ENCODE data around the gene SPSB1.

The SPSB1 gene

DNA sequence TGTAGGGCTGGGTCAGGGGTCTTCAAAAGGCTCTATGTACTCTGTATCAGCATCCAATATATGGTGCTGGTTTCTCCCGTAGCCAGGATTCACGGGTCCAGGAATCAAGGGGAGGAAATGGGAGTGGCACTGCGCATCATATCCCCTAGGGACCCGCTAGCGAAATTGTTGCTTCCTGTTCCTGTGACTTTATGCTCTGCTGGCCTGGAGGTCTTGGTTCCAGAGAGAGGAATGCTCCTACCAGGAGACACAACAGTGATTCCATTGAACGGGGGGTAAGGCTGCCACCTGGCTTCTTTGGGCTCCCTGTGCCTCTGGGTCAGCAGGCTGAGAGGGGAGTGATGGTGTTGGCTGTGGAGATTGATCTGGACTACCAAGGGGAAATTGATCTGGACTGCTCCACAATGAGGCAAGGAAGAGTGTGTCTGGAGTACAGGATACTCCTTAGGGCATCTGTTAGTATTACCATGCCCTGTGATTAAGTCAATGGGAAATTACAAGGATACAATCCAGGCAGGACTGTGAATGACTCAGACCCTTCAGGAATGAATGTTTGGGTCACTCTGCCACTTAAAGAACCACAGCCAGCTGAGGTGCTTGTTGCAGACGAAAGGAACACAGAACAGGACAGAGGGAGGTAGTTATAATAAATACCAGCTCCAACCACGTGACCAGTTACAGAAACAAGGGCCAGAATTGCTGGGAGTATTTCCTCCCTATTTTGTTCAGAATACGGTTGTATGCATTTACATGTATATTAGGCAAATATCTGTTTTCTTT lies 10.2 kb downstream of the SPSB1 start (continued):
- TF ChIP-seq, protein P1, sequence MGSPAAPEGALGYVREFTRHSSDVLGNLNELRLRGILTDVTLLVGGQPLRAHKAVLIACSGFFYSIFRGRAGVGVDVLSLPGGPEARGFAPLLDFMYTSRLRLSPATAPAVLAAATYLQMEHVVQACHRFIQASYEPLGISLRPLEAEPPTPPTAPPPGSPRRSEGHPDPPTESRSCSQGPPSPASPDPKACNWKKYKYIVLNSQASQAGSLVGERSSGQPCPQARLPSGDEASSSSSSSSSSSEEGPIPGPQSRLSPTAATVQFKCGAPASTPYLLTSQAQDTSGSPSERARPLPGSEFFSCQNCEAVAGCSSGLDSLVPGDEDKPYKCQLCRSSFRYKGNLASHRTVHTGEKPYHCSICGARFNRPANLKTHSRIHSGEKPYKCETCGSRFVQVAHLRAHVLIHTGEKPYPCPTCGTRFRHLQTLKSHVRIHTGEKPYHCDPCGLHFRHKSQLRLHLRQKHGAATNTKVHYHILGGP (tag by site-specific recombination; IDR thresholded peaks at IDR 0.05): no peak
- no peak for TF ChIP-seq ZNF114 (tag by site-specific recombination; IDR thresholded peaks at IDR 0.05)
- peak; percentile 53; the same call in 1 of the 2 replicates for TF ChIP-seq ZNF394 (tag by site-specific recombination; IDR thresholded peaks at IDR 0.05; ENCODE audit: borderline replicate concordance)
- no peak for TF ChIP-seq MZF1 (tag by site-specific recombination; IDR thresholded peaks at IDR 0.05; ENCODE audit: borderline replicate concordance)
- TF ChIP-seq MEIS1 (CRISPR knock-in tag; IDR thresholded peaks at IDR 0.05; ENCODE audit: borderline replicate concordance): no peak
- TF ChIP-seq ZNF514 (tag by site-specific recombination; IDR thresholded peaks at IDR 0.05): no peak
- TF ChIP-seq, protein P2, sequence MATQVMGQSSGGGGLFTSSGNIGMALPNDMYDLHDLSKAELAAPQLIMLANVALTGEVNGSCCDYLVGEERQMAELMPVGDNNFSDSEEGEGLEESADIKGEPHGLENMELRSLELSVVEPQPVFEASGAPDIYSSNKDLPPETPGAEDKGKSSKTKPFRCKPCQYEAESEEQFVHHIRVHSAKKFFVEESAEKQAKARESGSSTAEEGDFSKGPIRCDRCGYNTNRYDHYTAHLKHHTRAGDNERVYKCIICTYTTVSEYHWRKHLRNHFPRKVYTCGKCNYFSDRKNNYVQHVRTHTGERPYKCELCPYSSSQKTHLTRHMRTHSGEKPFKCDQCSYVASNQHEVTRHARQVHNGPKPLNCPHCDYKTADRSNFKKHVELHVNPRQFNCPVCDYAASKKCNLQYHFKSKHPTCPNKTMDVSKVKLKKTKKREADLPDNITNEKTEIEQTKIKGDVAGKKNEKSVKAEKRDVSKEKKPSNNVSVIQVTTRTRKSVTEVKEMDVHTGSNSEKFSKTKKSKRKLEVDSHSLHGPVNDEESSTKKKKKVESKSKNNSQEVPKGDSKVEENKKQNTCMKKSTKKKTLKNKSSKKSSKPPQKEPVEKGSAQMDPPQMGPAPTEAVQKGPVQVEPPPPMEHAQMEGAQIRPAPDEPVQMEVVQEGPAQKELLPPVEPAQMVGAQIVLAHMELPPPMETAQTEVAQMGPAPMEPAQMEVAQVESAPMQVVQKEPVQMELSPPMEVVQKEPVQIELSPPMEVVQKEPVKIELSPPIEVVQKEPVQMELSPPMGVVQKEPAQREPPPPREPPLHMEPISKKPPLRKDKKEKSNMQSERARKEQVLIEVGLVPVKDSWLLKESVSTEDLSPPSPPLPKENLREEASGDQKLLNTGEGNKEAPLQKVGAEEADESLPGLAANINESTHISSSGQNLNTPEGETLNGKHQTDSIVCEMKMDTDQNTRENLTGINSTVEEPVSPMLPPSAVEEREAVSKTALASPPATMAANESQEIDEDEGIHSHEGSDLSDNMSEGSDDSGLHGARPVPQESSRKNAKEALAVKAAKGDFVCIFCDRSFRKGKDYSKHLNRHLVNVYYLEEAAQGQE (tag by site-specific recombination; IDR thresholded peaks at IDR 0.05): no peak
- no peak for TF ChIP-seq ZNF350 (tag by site-specific recombination; IDR thresholded peaks at IDR 0.05)
- TF ChIP-seq, protein P3, sequence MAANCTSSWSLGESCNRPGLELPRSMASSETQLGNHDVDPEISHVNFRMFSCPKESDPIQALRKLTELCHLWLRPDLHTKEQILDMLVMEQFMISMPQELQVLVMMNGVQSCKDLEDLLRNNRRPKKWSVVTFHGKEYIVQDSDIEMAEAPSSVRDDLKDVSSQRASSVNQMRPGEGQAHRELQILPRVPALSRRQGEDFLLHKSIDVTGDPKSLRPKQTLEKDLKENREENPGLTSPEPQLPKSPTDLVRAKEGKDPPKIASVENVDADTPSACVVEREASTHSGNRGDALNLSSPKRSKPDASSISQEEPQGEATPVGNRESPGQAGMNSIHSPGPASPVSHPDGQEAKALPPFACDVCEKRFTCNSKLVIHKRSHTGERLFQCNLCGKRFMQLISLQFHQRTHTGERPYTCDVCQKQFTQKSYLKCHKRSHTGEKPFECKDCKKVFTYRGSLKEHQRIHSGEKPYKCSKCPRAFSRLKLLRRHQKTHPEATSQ (tag by site-specific recombination; IDR thresholded peaks at IDR 0.05): no peak
- TF ChIP-seq ZNF629 (tag by site-specific recombination; IDR thresholded peaks at IDR 0.05): peak; percentile 40; the same call in 1 of the 2 replicates
- no peak for TF ChIP-seq HOXA7 (CRISPR knock-in tag; IDR thresholded peaks at IDR 0.05; ENCODE audit: borderline replicate concordance)
- TF ChIP-seq ZBTB21 (tag by site-specific recombination; IDR thresholded peaks at IDR 0.05): no peak
- TF ChIP-seq MYNN (tag by site-specific recombination; IDR thresholded peaks at IDR 0.05; ENCODE audit: borderline replicate concordance): no peak
- peak; percentile 98 for TF ChIP-seq ZNF266 (tag by site-specific recombination; IDR thresholded peaks at IDR 0.05; ENCODE audit: low read depth)
- TF ChIP-seq, protein P4, sequence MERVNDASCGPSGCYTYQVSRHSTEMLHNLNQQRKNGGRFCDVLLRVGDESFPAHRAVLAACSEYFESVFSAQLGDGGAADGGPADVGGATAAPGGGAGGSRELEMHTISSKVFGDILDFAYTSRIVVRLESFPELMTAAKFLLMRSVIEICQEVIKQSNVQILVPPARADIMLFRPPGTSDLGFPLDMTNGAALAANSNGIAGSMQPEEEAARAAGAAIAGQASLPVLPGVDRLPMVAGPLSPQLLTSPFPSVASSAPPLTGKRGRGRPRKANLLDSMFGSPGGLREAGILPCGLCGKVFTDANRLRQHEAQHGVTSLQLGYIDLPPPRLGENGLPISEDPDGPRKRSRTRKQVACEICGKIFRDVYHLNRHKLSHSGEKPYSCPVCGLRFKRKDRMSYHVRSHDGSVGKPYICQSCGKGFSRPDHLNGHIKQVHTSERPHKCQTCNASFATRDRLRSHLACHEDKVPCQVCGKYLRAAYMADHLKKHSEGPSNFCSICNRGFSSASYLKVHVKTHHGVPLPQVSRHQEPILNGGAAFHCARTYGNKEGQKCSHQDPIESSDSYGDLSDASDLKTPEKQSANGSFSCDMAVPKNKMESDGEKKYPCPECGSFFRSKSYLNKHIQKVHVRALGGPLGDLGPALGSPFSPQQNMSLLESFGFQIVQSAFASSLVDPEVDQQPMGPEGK (tag by site-specific recombination; IDR thresholded peaks at IDR 0.05): no peak
- TF ChIP-seq ZNF600 (tag by site-specific recombination; IDR thresholded peaks at IDR 0.05): peak; percentile 99
- TF ChIP-seq ZBTB7A (tag by site-specific recombination; IDR thresholded peaks at IDR 0.05; ENCODE audit: low read depth): no peak
- TF ChIP-seq ZNF560 (tag by site-specific recombination; IDR thresholded peaks at IDR 0.05; ENCODE audit: borderline replicate concordance): no peak
- TF ChIP-seq, protein P5, sequence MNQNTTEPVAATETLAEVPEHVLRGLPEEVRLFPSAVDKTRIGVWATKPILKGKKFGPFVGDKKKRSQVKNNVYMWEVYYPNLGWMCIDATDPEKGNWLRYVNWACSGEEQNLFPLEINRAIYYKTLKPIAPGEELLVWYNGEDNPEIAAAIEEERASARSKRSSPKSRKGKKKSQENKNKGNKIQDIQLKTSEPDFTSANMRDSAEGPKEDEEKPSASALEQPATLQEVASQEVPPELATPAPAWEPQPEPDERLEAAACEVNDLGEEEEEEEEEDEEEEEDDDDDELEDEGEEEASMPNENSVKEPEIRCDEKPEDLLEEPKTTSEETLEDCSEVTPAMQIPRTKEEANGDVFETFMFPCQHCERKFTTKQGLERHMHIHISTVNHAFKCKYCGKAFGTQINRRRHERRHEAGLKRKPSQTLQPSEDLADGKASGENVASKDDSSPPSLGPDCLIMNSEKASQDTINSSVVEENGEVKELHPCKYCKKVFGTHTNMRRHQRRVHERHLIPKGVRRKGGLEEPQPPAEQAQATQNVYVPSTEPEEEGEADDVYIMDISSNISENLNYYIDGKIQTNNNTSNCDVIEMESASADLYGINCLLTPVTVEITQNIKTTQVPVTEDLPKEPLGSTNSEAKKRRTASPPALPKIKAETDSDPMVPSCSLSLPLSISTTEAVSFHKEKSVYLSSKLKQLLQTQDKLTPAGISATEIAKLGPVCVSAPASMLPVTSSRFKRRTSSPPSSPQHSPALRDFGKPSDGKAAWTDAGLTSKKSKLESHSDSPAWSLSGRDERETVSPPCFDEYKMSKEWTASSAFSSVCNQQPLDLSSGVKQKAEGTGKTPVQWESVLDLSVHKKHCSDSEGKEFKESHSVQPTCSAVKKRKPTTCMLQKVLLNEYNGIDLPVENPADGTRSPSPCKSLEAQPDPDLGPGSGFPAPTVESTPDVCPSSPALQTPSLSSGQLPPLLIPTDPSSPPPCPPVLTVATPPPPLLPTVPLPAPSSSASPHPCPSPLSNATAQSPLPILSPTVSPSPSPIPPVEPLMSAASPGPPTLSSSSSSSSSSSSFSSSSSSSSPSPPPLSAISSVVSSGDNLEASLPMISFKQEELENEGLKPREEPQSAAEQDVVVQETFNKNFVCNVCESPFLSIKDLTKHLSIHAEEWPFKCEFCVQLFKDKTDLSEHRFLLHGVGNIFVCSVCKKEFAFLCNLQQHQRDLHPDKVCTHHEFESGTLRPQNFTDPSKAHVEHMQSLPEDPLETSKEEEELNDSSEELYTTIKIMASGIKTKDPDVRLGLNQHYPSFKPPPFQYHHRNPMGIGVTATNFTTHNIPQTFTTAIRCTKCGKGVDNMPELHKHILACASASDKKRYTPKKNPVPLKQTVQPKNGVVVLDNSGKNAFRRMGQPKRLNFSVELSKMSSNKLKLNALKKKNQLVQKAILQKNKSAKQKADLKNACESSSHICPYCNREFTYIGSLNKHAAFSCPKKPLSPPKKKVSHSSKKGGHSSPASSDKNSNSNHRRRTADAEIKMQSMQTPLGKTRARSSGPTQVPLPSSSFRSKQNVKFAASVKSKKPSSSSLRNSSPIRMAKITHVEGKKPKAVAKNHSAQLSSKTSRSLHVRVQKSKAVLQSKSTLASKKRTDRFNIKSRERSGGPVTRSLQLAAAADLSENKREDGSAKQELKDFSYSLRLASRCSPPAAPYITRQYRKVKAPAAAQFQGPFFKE (tag by site-specific recombination; IDR thresholded peaks at IDR 0.05; ENCODE audit: borderline replicate concordance): no peak
- no peak for TF ChIP-seq ZNF16 (tag by site-specific recombination; IDR thresholded peaks at IDR 0.05; ENCODE audit: low read depth)
- no peak for TF ChIP-seq ZNF416 (tag by site-specific recombination; IDR thresholded peaks at IDR 0.05)
- no peak for TF ChIP-seq YY2 (tag by site-specific recombination; IDR thresholded peaks at IDR 0.05)
